MM.1S (cell line): ENCODE measurements around the gene THTPA.

Experiments
- DNase-seq: peaks from one replicate; pipeline ENCODE4 v3.0.0-alpha.2; 2015
- H2AFZ ChIP-seq: fragments of 300-600 bp; sonication (generic); 2 replicates; pipeline ENCODE4 v1.6.0; 2016; ENCODE audit warnings: antibody characterized with exemption, low read length
- H3F3A ChIP-seq: fragments of 300-600 bp; sonication (generic); 2 replicates; pipeline ENCODE4 v1.6.1; 2016; ENCODE audit warnings: mild to moderate bottlenecking, antibody characterized with exemption, low read length, moderate library complexity, mixed read lengths; ENCODE audit not compliant: insufficient read depth
- H3K27ac ChIP-seq: fragments of 300-600 bp; sonication (generic); 2 replicates; pipeline ENCODE4 v1.5.1; 2016; ENCODE audit warnings: mild to moderate bottlenecking, low read length
- H3K27me3 ChIP-seq: fragments of 300-600 bp; sonication (generic); replicated peaks from 2 replicates; pipeline ENCODE4 v1.6.0; 2016; ENCODE audit warnings: low read length; ENCODE audit not compliant: insufficient read depth
- H3K36me3 ChIP-seq: fragments of 300-600 bp; sonication (generic); replicated peaks from 2 replicates; pipeline ENCODE4 v1.6.1; 2016; ENCODE audit warnings: mild to moderate bottlenecking, low read length, mixed read lengths; ENCODE audit not compliant: insufficient read depth
- H3K4me1 ChIP-seq: fragments of 300-600 bp; sonication (generic); 2 replicates; pipeline ENCODE4 v1.6.1; 2016; ENCODE audit warnings: low read length, mixed read lengths
- H3K4me2 ChIP-seq: fragments of 300-600 bp; sonication (generic); 2 replicates; pipeline ENCODE4 v1.6.0; 2016; ENCODE audit warnings: low read depth, low read length
- H3K4me3 ChIP-seq: fragments of 300-600 bp; sonication (generic); 2 replicates; pipeline ENCODE4 v1.5.1; 2016; ENCODE audit warnings: low read length, mixed read lengths
- H3K79me2 ChIP-seq: fragments of 300-600 bp; sonication (generic); 2 replicates; pipeline ENCODE4 v1.6.1; 2016; ENCODE audit warnings: mixed run types, low read length, mixed read lengths
- H3K9ac ChIP-seq: fragments of 300-600 bp; sonication (generic); 2 replicates; pipeline ENCODE4 v1.6.1; 2016; ENCODE audit warnings: low read length, mixed read lengths
- H3K9me2 ChIP-seq: fragments of 300-600 bp; sonication (generic); replicated peaks from 2 replicates; pipeline ENCODE4 v1.6.1; 2016; ENCODE audit warnings: mild to moderate bottlenecking, low read length, mixed read lengths; ENCODE audit not compliant: insufficient read depth
- H3K9me3 ChIP-seq: fragments of 300-600 bp; sonication (generic); replicated peaks from 2 replicates; pipeline ENCODE4 v1.6.1; 2016; ENCODE audit warnings: mild to moderate bottlenecking, low read length, mixed read lengths; ENCODE audit not compliant: insufficient read depth
- H4K20me1 ChIP-seq: fragments of 300-600 bp; sonication (generic); 2 replicates; pipeline ENCODE4 v1.6.1; 2016; ENCODE audit warnings: mild to moderate bottlenecking, low read length, moderate library complexity, mixed read lengths; ENCODE audit not compliant: insufficient read depth
- EZH2 ChIP-seq: fragments of 300-600 bp; sonication (generic); optimal IDR thresholded peaks from 2 replicates; pipeline ENCODE3; 2017; ENCODE audit warnings: low read depth, mild to moderate bottlenecking, antibody characterized with exemption, low read length, mixed read lengths
- EZH2phosphoT487 ChIP-seq: fragments of 300-600 bp; sonication (generic); IDR thresholded peaks from 2 replicates; pipeline ENCODE4 v1.6.1; 2018; ENCODE audit warnings: antibody characterized with exemption, low read length
- TF ChIP-seq, protein P1 (sequence below): fragments of 300-600 bp; sonication (generic); IDR thresholded peaks from 2 replicates; pipeline ENCODE4 v1.5.1; 2016; ENCODE audit warnings: antibody characterized with exemption, low read length, mixed read lengths

Gene THTPA

DNA sequence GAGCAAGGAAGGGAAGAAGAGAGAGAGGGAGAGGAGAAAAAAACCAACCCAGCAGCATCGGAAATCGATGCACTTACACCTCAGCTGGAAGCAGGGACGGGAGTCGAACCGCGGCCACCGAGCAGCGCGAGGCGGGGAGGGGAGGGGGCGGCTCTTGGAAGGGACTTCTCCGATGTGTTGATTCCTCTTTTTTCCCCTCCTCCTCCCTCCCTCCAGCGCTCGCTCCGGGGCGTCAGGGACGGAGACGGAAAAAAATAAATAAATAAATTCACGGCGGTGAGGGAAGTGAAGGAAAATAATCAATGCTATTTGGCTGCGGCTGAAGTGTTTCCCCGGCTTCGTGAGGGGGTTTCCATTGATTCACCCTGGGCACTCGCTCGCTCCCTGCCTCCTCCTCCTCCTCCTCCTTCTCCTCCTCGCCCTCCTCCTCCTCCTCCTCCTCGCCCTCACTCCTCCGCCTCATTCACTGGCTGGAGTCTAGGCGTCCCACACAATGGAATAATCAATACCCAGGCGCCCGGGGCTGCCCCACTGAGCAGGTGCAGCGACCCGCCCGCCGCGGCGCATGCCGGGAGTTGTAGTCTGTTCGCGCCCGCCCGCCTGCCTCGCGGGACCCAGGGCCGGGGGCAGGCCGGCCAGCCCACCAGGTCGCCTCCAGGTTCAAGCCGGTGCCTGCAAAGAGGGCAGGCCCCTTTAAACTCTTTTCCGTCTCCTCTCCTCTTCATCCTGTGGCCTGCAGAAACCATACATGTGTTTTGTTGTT lies 4.6 kb upstream of the THTPA start, which contains the start of gene ZFHX2:
Gene ZFHX2, minus strand, starts transcription at position 500 of the 763 bp plus-strand sequence. CDS start 16,440 bp downstream, outside the sequence.
- H3F3A ChIP-seq, result no peaks in the 10 kb centered on the region
- no peaks in the 10 kb centered on the region for H3K9me3 ChIP-seq
- H3K4me2 ChIP-seq, result peak within 1 kb of the TSS; percentile 76
- H3K9me2 ChIP-seq, result no peaks in the 10 kb centered on the region
- peak within 1 kb of the TSS; percentile 23; the same call in 1 of the 2 replicates for H3K9ac ChIP-seq
- no peak within 1 kb of the TSS for H3K27ac ChIP-seq
- no peaks in the 10 kb centered on the region for H3K36me3 ChIP-seq
- peaks cover 2% of the 10 kb centered on the region for H3K79me2 ChIP-seq
- H3K4me1 ChIP-seq, result no peaks in the 10 kb centered on the region
- peak within 1 kb of the TSS; percentile 74 for H2AFZ ChIP-seq
- H4K20me1 ChIP-seq, result no peaks in the 10 kb centered on the region
- peak within 1 kb of the TSS; percentile 65 for H3K4me3 ChIP-seq
- no peak for TF ChIP-seq EZH2phosphoT487
- TF ChIP-seq, protein P1, sequence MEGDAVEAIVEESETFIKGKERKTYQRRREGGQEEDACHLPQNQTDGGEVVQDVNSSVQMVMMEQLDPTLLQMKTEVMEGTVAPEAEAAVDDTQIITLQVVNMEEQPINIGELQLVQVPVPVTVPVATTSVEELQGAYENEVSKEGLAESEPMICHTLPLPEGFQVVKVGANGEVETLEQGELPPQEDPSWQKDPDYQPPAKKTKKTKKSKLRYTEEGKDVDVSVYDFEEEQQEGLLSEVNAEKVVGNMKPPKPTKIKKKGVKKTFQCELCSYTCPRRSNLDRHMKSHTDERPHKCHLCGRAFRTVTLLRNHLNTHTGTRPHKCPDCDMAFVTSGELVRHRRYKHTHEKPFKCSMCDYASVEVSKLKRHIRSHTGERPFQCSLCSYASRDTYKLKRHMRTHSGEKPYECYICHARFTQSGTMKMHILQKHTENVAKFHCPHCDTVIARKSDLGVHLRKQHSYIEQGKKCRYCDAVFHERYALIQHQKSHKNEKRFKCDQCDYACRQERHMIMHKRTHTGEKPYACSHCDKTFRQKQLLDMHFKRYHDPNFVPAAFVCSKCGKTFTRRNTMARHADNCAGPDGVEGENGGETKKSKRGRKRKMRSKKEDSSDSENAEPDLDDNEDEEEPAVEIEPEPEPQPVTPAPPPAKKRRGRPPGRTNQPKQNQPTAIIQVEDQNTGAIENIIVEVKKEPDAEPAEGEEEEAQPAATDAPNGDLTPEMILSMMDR, result no peak
- no peak for TF ChIP-seq EZH2
- peak; percentile 38 for DNase-seq
- H3K27me3 ChIP-seq, result no peaks in the 10 kb centered on the region

- Histone ChIP-seq H3K4me3 (peak overlapping the region; percentile 88), H3K27ac (no peak overlapping the region), H3K27me3 (no peaks in the 10 kb centered on the region), H3K9me3 (no peaks in the 10 kb centered on the region), H3K4me2 (peak overlapping the region; percentile 83; the same call in 1 of the 2 replicates), H3K9ac (peak overlapping the region; percentile 80; the same call in 1 of the 2 replicates), H3F3A (no peaks in the 10 kb centered on the region), H3K4me1 (peaks cover 5% of the 10 kb centered on the region; the same call in 1 of the 2 replicates), H3K36me3 (no peaks in the 10 kb centered on the region), H4K20me1 (no peaks in the 10 kb centered on the region), H2AFZ (peak overlapping the region; percentile 69; the same call in 1 of the 2 replicates), H3K9me2 (no peaks in the 10 kb centered on the region), H3K79me2 (peaks cover 8% of the 10 kb centered on the region)
- DNase-seq, result no peak
- TF ChIP-seq EZH2phosphoT487 (no peak), EZH2 (no peak)
- TF ChIP-seq, protein P1, result no peak
Measured at GRCh38 chr14:23555533-23555881, 564 bp upstream of the THTPA start.

GRCh38 chr14:23556700-23557440 lies 799 bp downstream of the THTPA start:
- Histone ChIP-seq H3K36me3 (no peaks in the 10 kb centered on the region), H3K27ac (peak overlapping the region; percentile 66; the same call in 1 of the 2 replicates), H3K4me3 (peak overlapping the region; percentile 88), H3K9ac (peak overlapping the region; percentile 80), H4K20me1 (no peaks in the 10 kb centered on the region), H3K9me3 (no peaks in the 10 kb centered on the region), H3K9me2 (no peaks in the 10 kb centered on the region), H3K4me2 (peak overlapping the region; percentile 83), H3K4me1 (peaks cover 5% of the 10 kb centered on the region; the same call in 1 of the 2 replicates), H3K27me3 (no peaks in the 10 kb centered on the region), H3F3A (no peaks in the 10 kb centered on the region), H2AFZ (peak overlapping the region; percentile 69), H3K79me2 (peaks cover 8% of the 10 kb centered on the region)
- TF ChIP-seq EZH2 (no peak), EZH2phosphoT487 (no peak)
- TF ChIP-seq, protein P1, result no peak
- DNase-seq, result no peak
